ENCODE results near the gene CARD9.
A peak's percentile ranks its signal among the peaks of the same experiment; 100 is the strongest.
"Not testable (repeated sequence)": the region's sequence is repeated elsewhere in the genome, so short reads cannot be mapped to it uniquely, and the experiment has no call there.

CARD9 gene

GRCh38 chr9:136363106-136363948 lies 10.1 kb downstream of the CARD9 start, which contains the start of gene DNLZ:
Gene DNLZ, minus strand, starts transcription at chr9:136363744. Its CDS starts 30 bp downstream, at chr9:136363714.
- DNase-seq: peak; percentile 99

DNA sequence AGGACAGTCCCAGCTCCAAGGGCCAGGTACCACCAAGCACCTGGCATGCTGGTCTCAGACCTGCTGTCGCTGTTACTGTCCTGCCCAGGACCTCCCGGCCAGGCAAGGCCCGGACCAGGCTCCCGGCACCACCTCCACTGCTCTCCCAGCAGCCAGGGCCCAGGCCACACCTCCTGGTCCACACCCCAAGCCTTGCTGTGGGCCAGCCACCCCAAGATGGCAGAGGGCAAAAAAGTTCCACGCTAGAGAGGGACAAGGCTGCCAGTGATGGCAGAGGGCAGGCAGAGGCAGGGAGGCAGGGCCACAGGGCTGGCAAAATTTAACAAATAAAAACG lies 11.1 kb downstream of the CARD9 start:
- no peak for DNase-seq

DNA sequence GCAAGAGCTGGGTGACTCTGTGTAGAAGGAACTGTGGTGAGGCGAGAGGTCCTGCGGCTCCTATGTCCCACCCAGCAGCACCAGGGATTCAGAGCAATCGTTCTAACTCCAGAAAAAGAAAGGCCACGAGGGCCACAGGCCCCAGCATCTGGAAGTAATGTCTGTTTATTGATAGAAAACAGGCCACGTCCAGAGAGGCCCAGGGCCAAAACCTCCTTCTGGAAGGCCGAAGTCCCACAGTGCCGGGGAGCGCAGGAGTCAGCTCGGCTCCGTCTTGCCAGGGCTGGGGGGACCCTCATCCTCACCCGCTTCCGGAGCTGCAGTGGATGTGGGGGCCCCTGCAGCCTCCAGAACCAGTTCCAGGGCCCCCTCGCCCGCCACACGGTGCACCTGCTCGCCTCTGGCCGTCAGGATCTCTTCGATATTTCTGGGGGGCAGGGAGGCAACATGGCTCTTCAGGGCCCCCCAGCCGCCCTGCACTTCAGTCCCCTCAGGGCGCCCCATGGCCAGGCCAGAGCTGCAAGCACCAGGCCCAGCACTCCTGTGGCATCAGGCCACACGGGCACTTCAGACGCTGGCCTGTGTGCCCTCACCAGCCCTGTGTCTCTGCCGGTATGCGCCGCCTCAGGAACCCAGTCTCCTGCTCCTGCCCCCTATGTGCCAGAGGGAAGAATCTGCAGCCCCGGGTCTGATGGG lies 11.6 kb downstream of the CARD9 start:
- DNase-seq: no peak

- no peak for DNase-seq
Observed at GRCh38 chr9:136361047-136361753, 12.3 kb downstream of the CARD9 start.

GRCh38 chr9:136359774-136360718 lies 13.4 kb downstream of the CARD9 start:
- no peak for DNase-seq

GRCh38 chr9:136358888-136359287 lies 14.6 kb downstream of the CARD9 start:
- DNase-seq: no peak

GRCh38 chr9:136358016-136358415 lies 15.5 kb downstream of the CARD9 start:
- no peak for DNase-seq

DNA sequence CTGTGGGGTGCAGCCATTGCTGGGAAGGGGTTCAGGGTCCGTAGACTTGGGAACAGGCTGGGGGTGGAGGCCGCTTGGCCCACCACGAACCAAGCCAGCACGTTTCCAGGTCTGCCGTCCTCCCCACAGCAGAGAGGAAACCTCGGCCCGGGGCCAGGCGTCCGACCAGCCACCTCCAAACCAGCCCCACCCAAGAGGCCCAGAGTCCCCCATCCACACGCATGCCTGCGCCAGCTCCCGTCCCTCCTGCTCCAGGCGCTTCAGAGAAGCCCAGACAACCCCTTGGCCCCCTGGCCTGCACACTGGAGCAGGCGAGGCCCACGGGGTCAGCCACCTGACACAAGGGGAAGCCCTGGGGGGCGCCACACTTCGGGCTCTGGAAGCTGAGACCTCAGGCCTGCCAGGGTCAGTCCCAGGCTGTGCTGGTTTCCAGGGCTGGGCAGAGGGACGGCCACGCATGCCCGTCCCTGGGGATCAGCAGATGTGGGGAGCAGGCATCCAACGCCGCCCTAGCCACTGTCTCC lies 16.2 kb downstream of the CARD9 start:
- DNase-seq: no peak

DNA sequence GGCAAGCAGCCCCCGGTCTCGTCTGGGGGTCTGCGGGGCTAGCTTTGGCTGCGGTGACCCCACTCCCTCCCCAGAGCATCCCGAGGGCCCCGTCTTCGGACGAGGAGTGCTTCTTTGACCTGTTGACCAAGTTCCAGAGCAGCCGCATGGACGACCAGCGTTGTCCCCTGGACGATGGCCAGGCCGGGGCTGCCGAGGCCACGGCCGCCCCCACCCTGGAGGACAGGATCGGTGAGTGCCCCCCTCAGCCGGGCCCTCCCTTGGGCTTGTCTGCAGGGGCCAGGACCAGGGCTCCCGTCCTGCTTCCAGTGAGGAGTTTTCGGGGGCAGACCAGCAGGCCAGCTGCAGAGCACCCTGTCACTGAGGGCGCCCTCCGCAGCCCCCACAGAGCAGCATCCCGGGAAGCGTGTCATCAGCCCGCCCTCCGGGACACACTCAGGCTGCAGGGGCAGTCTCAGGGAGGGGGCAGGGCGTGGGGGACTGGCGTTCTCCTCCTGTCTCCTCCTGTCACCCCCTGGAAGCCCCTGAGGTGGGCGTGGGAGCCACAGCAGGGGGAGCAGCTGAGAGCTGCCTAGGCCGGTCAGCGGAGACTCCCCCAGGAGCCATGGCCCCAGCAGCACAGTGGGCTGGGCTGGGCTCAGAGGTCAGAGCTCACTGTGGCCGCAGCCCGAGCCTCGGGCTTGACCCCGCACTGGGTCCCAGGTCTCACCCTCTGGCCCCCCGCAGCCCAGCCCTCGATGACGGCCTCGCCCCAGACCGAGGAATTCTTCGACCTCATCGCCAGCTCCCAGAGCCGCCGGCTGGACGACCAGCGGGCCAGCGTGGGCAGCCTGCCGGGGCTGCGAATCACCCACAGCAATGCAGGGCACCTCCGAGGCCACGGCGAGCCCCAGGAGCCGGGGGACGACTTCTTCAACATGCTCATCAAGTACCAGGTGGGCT lies 17.6 kb downstream of the CARD9 start:
- DNase-seq: no peak

DNA sequence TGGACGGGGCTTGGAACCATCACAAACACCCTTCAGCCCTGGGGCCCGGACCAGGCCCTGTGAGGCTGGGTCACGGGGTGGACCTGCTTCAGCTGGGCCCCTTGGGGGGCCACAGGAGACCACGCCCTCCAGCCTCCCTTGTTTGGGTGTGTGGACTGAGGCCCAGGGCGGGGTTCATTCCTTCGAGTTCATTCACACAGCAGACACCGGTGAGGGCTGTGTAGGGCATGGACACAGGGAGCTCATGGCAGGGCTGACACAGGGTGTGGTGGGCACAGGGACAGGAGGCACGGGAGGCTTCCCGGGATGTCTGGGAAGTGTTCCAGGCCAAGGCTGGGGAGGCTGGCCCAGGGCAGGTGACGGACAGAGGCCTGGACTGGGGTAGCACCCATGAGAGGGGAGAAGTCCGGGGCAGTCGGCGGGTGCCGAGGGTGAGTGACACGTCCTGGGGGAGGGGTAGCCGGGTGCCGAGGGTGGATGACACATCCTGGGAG lies 18.8 kb downstream of the CARD9 start:
- DNase-seq: no peak

GRCh38 chr9:136353757-136354488 lies 19.5 kb downstream of the CARD9 start:
- DNase-seq: no peak

GRCh38 chr9:136353088-136353487 lies 20.4 kb downstream of the CARD9 start:
- DNase-seq: no peak

DNA sequence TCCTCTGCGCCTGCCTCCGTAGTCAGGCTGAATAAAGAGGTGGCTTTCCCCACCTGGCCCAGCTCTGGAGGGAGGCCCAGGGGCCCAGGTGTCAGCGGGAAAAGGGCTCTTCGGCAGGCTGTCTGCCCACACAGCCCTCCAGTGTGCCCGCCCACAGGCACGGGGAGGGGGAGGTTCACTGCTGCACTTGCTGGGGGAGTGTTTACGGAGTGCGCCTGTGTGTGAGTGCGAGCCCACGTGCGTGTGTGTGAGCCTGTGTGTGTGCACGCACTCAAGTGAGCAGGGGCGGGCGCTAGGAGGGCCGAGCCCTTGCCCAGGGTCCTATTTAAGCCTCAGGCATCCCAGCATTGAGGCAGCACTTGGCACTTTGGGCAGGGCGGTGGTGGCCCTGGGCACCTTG lies 20.8 kb downstream of the CARD9 start:
- no peak for DNase-seq

DNA sequence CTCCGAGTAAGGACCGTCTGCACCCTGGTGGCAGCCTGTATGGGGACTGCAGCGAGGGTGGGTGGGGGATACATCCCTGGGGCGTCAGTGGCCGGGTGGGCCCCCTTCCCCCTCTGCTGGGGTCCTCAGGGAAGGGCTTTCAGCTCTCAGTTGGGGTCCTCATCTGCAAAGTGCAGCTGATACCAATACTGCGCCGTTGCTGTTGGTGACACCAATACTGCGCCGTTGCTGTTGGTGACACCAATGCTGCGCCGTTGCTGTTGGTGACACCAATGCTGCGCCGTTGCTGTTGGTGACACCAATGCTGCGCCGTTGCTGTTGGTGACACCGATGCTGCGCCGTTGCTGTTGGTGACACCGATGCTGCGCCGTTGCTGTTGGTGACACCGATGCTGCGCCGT lies 21.6 kb downstream of the CARD9 start:
- not testable (repeated sequence) for DNase-seq

DNA sequence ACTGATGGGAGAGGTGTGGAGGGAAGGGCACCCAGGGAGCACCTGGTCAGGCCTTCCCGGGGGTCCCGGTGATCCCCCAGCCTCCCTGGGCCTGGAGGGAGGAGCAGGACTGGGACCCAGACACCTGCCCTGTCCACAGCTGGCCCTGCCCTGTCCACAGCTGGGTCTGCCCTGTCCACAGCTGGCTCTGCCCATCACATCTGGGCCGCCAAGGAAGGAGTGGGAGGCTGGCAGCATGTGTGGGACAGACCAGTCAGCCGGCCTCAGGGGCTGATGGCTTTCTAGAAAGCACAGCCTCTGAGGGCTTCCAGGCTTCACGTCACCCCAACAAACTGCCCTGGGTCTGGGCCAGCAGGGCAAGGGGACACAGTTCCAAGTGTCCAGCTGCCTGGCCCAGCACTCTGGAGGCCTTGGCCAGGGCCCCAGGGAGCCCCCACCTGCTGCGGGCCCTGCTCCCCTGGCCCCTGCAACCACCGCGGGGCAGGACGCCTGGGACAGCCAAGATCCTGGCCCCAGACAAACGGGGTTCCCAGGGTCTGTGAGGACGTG lies 22.1 kb downstream of the CARD9 start:
- DNase-seq: no peak

GRCh38 chr9:136349546-136349945 lies 23.9 kb downstream of the CARD9 start:
- no peak for DNase-seq

GRCh38 chr9:136348691-136349090 lies 24.8 kb downstream of the CARD9 start:
- DNase-seq: no peak

DNA sequence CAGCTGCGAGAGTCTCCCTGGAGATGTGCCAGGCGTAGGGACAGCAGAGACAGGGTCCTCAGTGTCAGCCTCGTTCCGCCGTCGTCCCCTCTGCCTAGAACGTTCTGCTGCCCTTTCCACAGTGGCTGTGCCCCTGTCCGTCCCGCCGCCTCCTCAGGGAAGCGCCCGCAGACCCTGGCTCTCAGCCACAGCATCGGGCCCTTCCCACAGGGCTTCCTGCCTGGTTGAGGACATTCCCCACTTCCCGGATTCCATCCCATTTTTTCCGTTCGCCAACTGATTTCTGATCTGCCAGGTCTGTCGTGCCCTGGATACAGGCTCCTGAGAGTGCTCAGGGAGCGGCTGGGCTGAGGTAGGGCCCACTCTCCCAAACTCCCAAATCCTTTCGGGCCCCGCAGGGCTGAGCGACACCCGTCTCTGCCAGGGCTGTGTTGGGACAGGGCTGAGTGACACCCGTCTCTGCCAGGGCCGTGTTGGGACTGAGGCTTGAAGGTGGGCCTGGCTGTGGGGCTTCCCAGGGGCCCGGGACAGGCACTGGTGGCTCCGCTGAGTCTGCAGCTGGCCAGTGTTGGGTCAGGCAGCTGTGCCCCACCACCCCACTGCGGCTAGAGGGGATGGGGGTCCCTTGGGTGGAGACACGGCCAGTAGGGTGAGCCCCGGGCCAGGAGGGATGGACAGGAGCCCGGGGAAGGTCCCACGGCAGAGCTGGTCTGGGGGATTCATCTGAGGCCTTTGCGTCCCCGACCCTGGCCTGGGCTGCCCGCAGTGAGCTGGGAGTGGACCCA lies 25.8 kb downstream of the CARD9 start:
- no peak for DNase-seq

DNA sequence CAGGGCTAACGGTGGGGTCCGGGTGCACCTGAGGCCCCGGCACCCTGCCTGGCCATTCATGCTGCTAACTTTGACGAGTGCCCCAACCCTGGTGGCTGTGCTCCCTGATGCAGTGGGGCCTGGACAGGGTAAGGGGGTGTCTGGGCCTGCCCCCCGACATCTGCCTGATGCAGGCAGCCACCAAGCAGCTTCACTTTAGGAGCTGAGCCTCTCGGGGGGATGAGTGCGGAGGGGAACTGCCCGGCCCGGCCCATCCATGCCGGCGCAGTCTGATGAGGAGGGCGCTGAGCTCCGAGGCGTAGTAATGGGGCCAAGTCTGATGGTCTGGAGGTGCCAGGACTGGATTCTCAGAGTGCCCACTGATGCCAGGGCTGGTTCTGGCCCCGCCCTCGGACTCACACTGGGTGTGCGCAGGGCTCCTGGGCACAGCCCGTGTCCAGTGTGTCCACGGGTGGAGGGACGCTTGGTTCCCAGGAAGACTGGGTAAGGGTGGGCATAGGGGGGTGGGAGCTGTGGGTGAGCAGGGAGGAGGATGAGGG lies 26.5 kb downstream of the CARD9 start:
- DNase-seq: no peak
